ENCODE data around the gene MARK1.

DNA sequence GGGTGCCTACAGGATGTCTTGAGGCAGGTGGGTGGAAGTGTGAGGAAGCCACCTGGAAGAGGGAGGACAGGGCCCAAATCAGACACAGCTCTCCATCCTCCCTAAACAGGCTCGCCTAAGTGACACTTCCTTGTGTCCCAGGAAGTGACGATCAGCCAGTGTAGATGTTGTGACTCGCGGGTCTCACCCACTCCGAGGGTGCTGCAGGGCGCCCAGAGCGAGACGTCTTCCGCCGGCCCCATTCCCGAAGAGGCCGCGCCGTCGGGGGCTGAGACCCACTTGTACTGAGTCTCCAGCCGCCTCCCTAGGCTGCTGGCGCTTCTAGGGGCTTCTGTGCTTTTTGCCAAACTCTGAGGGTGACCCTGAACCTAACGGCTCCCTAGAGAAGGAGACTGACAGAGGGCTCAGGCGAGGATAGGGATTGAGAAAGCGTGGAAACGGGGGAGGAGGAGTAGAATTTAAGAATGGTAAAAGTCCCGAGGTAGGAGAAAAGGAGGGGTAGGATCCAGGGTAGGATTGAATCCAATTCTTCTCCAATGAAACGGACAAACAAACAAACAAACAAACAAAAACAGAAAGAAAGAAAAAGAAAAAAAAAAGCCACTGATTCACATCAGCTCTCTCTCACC, 543 bp upstream of the MARK1 start:
- no peak for TF ChIP-seq ZNF24 (tag by site-specific recombination; IDR thresholded peaks at IDR 0.05)
- TF ChIP-seq, protein P1, sequence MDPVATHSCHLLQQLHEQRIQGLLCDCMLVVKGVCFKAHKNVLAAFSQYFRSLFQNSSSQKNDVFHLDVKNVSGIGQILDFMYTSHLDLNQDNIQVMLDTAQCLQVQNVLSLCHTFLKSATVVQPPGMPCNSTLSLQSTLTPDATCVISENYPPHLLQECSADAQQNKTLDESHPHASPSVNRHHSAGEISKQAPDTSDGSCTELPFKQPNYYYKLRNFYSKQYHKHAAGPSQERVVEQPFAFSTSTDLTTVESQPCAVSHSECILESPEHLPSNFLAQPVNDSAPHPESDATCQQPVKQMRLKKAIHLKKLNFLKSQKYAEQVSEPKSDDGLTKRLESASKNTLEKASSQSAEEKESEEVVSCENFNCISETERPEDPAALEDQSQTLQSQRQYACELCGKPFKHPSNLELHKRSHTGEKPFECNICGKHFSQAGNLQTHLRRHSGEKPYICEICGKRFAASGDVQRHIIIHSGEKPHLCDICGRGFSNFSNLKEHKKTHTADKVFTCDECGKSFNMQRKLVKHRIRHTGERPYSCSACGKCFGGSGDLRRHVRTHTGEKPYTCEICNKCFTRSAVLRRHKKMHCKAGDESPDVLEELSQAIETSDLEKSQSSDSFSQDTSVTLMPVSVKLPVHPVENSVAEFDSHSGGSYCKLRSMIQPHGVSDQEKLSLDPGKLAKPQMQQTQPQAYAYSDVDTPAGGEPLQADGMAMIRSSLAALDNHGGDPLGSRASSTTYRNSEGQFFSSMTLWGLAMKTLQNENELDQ (tag by site-specific recombination; IDR thresholded peaks at IDR 0.05; ENCODE audit: low read depth), result no peak
- TF ChIP-seq, protein P2, sequence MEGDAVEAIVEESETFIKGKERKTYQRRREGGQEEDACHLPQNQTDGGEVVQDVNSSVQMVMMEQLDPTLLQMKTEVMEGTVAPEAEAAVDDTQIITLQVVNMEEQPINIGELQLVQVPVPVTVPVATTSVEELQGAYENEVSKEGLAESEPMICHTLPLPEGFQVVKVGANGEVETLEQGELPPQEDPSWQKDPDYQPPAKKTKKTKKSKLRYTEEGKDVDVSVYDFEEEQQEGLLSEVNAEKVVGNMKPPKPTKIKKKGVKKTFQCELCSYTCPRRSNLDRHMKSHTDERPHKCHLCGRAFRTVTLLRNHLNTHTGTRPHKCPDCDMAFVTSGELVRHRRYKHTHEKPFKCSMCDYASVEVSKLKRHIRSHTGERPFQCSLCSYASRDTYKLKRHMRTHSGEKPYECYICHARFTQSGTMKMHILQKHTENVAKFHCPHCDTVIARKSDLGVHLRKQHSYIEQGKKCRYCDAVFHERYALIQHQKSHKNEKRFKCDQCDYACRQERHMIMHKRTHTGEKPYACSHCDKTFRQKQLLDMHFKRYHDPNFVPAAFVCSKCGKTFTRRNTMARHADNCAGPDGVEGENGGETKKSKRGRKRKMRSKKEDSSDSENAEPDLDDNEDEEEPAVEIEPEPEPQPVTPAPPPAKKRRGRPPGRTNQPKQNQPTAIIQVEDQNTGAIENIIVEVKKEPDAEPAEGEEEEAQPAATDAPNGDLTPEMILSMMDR (tag by site-specific recombination; IDR thresholded peaks at IDR 0.05), result no peak; the same call in 1 of the 2 replicates
- TF ChIP-seq ZBTB8A (tag by site-specific recombination; IDR thresholded peaks at IDR 0.05), result peak; percentile 55; the same call in 1 of the 2 replicates
- peak; percentile 62; the same call in 1 of the 2 replicates for TF ChIP-seq PRDM1 (tag by site-specific recombination; IDR thresholded peaks at IDR 0.05)

All from HEK293 (cell line).